HG02981 (cell line): ENCODE data around the gene KDM4D.
"Not testable (repeated sequence)": the region's sequence is repeated elsewhere in the genome, so short reads cannot be mapped to it uniquely, and the experiment has no call there.

ENCODE experiments used
- ATAC-seq: cut with Tn5 transposase; IDR thresholded peaks from one replicate; pipeline ENCODE4 v1.9.1; 2021; ENCODE audit warnings: mild to moderate bottlenecking, moderate library complexity; ENCODE audit not compliant: unreplicated experiment

The KDM4D gene

DNA sequence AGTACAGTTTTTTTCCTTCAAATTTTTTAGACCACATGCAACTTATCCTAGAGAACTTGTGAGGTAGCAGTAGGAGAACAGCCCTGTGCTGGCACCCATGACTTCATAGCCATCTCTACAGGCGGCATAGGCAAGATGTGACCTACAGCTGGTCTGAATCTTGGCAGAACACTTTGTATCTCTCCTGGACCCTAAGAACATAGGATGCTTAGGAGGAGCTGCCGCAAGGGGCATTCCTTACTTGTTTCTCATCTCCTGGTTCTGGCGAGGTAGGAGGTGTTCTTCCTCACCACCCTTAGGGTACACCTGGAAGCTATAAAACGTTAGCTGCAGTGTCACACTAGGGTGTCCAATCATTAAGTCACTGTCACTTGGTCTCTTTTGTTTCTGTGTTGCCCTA is 16.5 kb upstream of the KDM4D start:
- ATAC-seq, result no peak

DNA sequence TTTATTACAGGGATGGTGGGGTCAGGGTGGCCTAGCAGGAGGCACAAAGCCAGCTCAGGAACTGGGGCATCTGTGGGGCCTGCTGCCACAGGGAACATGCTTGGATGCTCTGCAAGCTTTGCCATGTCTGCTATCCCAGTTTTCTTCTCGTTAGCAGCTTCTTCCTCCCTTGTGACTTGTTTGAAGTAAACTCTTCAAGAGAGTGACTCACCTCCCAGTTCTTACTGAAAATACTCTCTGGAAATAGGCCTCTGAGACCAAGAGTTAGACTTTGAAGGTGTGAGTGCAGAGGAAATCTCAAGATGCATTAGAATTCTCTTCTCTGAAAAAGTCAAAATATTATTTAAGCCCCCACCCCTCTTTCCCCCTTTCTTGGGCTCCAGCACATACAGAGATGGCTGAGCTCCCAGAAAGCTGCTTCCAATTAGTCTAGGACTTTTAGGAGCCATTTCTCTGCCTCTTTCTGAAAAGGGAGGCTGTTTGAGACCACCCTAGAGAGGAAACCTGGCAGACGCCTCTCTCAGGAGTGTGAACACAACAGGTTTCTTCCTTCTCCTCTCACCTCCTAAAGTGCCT is 15.3 kb upstream of the KDM4D start:
- ATAC-seq, result no peak

DNA sequence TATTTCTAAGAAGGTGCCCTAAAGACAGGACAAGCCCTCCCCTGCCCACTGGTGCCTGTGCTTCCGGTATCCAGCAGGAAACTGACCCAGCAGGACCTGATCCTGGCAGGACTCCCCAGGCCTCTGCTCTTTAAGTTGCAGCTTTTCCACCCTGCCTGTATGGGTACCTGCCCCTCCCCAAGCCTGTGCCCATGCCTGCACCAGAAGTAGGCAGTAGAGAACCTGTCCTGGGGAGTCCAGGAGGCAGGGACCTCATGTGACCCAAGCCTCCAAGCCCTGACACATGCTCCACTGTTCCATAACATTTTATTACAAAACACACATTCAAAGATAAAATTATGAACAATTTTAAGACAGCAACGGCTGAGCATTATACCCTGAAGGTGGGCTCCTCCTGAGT is 14.3 kb upstream of the KDM4D start:
- no peak for ATAC-seq

DNA sequence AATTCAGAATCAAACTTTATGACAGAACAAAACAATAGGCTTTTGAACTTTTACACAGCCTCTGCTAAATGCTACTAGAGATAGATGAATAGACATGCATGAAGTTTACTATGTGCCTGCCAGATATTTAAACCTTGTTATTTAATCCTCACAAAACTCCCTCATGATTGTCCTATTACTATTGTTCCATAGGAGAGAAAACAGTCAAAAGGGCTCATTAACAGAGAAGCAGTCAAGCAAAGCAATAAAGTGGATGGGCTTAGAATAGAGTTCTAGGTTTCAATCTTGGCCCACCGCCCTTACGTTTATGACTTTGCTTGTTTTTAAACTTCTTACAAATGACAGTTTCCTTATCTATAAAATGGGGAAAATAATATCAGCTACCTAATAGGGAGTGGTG is 13.0 kb upstream of the KDM4D start:
- ATAC-seq, result no peak

DNA sequence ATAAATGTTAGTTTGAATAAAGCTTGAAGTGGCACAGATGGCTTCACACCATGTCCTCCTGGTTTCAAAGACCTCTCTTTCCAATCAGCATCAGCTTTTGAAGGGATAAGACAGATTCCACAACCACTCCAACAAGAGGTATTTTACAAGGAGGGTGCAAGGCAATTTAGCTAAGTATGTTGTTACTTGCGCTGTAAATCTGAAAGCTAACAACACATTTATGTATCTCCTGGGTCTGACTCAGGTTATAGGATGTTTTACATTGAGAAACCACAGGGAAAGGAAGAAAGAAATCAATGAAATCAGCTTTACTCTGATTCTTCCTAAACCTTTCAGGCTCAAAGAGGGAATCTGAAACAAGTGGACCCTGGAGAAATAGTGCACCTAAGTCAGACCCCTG is 12.3 kb upstream of the KDM4D start:
- ATAC-seq, result no peak

DNA sequence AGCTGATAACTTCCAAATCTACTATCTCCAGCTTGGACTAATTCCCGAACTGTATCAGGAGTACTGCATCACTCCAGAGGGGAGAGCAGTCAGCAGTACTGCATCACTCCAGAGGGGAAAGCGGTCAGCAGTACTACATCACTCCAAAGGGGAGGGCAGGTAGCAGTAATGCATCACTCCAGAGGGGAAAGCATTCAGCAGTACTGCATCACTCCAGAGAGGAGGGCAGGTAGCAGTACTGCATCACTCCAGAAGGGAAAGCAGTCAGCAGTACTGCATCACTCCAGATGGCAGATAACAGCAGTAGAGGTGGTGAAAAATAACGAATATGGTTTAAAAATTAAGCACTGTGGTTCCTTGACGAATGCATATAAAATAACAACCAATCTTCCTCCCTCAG is 8.6 kb upstream of the KDM4D start:
- ATAC-seq, result no peak

DNA sequence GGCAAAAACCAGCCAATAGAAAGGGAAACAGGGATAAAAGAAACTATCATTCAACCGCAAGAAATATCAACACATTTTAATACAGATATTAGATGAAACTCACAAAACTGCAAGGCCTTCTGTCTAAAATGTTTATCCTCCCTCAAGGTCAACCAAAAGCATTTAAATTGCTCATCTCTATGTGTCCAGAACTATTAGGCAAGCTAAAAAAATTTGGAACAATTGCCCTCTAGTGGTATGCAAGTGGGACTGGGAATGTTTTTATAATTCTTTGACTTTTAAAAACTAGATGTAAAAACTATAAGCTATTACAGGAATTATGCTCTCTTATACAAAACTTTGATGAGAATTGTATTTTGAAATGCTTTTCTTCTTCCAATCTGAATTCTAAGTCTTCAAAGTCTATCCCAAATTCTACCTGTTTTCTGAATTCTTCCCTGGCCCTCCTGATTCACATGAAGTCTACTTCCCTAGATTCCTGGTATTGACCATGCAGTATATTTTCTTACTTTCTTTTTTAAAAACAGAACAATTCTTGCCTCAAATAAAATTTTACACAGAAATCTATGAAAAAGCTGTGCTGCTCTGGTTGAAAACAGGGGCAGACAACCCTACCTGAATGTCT is 5.1 kb upstream of the KDM4D start:
- ATAC-seq, result no peak

DNA sequence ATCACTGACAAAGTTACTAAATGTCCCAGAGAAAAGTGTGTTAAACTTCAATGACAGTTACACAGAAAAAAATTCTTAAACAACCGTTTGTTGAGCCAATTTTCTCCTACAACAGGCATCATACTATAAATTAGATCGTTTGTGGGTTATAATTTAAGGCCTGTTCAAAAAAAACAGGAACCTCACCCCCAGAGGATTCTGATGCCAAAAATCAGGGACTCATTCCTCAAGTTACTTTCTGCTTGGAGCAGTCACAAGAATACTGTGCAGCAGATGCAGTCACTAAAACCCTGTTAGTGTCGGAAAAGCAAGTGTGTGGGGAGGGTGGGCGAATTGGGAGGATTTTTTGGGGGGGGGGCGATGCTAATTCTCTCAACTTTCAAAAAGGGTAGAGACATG is 810 bp upstream of the KDM4D start:
- no peak for ATAC-seq

DNA sequence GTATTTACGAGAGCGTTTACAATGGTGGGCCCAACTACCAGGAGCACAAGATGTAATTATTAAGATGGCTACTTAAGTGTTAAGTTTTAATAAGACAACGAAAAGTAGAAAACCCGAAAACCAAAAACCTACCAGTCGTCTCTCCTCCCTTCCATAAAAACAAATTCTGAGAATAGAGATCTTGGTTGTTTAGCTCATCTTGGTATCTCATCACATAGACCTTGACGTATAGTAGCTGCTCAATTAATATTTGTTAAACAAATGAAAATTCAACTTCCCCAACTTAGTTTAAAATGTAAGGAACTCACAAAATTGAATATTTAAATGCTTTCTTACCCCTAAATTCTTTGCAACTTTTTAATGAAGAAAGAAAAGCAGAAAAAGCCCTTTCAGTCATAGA is 669 bp downstream of the KDM4D start:
- ATAC-seq, result no peak

DNA sequence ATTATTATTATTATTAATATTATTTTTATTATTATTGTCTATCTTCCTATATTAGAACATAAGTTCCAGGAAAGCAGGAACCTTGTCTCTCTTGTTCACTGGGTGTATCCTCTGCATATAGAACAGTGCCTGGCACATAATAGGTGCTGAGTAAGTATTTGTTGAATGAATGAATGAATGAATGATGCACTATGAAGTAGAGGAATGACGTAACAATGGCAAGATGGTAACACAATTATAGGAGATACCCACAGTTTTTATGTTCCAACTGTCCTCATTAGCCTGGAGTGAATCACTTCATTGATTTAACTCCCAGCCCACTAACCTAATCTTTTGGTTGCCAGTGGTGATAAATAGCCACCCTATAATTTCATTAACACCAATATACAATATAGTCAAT is 2.1 kb downstream of the KDM4D start:
- no peak for ATAC-seq

DNA sequence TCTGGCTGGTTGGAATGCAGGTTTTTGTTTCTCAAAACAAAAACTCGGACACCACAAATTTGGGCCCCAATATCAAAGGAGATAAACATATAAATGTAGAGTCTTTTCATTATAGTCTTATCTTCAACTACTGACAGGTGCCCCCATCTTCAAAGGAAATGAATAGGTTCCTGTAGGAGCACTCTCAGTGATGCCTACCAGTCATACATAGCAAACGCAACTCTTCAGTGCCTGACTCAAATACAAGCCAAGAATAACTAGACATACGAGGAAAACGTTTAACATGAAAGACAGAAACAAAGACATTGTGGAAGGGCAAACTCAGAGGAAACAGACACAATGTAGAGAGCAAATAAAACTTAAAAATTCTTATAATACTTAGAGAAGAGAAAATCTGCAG is 13.9 kb downstream of the KDM4D start:
- ATAC-seq, result no peak

DNA sequence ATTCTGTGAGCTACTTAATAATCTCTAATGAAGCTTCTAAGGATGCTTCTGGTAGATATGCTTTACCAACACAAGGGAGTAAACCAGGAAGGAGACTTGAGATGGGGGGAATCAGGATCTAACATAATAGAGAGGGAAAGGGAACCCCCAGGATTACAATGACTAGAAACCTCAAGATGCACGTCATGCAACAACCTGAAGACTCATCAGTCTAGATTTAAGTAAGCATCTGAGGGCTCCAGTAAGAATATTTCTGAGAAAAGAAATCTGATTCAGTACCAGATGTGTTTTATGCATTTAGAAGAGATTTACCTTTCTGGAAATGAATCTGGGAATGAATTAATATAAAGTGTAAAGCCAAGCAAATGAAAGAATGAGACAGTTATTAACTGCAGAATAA is 15.2 kb downstream of the KDM4D start:
- ATAC-seq, result no peak

DNA sequence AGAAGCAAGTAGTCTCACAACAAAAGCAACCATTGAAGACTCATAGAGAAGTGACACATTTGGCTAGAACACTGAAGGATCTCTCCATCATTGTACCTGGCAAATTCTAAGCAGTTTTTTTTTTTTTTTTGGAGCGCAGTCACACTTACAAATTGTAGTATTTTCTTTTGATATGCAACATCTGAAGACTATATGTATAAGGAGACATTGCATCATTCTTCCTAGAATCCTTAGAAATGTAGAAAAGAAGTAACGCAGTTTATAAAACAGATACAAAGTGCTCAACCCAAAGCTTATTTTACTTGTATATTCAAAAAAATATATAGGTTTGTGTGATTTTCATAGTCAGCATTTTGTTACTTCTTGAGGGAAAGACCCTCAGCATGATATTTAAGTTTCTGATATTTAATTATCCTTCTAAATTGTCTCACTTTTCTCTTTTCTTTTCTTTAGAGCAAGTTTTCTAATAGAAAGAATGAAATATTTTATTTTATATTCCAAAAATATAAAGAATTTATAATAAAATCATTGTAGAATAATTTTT is 20.0 kb downstream of the KDM4D start:
- ATAC-seq, result no peak

DNA sequence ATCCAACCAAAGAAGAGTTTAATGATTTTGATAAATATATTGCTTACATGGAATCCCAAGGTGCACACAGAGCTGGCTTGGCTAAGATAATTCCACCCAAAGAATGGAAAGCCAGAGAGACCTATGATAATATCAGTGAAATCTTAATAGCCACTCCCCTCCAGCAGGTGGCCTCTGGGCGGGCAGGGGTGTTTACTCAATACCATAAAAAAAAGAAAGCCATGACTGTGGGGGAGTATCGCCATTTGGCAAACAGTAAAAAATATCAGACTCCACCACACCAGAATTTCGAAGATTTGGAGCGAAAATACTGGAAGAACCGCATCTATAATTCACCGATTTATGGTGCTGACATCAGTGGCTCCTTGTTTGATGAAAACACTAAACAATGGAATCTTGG is 23.9 kb downstream of the KDM4D start:
- ATAC-seq, result no peak

DNA sequence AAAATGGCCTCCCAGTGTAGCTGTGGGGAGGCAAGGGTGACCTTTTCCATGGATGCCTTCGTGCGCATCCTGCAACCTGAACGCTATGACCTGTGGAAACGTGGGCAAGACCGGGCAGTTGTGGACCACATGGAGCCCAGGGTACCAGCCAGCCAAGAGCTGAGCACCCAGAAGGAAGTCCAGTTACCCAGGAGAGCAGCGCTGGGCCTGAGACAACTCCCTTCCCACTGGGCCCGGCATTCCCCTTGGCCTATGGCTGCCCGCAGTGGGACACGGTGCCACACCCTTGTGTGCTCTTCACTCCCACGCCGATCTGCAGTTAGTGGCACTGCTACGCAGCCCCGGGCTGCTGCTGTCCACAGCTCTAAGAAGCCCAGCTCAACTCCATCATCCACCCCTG is 24.8 kb downstream of the KDM4D start:
- no peak for ATAC-seq

DNA sequence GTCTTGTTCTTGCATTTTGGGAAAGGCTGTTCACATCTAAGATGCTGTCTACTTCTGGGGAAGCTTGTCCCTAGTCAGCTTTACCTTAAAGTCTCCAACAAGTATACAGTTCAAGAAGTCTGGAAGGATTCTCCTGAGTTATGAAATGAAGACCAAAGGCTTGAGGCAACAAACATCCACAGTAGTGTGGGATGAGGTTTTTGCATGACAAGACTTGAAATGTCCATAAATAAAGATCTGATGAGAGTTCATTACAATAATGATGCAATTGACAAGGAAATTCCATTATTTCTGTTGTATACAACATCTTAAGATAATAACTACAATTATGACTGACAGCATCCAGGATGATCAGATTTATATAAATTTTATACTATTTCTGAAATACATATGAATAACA is 30.2 kb downstream of the KDM4D start:
- ATAC-seq, result no peak

DNA sequence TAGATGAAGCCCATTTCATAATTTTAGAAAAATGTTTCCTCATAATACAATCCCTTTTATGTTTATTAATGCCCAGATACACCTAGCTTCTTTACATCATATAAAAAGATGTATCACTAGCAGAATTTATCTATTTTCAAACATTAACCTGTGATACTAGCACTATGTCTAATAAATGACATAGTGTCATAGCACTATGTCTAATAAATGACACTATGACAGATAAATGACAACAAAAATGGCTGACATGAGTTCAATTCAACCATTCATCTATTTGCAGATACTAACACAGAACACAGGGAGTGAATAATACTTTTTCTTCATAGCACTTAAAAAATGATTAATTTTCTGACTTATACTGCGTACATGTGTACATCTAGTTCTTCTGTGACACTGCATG is 32.1 kb downstream of the KDM4D start:
- ATAC-seq, result no peak

DNA sequence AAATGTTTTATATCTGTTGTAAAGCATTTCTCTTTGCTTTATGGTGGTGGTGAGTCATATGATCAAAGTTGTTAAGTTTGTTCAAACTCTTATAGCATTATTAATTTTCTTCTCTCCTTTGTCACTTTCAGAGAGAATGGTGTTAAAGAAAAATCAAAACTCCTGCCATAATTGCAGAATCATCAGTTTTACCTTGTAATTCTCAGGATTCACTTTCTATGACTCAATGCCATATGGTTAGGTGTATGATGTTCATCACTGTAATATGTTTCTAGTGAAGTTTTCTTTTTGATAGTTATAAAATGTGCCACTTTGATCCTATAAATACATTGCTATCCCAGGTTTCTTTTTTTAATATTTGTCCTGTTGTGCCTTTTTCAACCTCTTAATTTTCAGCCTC is 37.9 kb downstream of the KDM4D start:
- ATAC-seq, result no peak

DNA sequence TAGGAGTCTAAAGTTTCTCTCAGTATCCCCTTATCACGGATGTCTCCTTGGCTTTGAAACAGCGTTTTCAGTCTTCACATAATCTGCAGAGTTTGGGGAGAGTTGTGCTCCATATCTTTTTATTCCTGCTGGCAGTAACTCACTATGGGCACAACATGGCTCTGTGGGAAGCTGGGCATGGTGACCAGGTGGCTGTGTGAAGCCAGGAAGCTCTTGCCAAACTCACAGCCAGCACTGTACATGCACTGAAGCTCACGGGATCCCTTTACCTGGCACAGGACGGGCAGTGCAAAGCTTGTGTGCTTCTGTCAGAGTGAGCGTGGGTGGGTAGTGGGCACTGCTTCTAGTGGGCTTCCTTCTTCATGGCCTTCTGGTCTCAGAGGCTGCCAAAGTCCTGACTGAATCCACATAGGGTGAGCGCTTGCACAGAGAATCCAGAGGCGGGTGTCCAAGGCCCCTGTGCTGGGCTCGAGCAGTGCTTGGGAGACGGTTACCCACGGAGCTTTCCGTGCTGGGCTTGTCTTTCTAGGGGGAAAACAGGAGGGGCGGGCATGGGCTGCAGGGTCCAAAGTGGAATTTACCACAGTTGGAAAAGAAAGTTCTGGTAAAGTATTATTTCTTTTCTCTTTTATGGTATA is 40.8 kb downstream of the KDM4D start:
- ATAC-seq, result no peak

DNA sequence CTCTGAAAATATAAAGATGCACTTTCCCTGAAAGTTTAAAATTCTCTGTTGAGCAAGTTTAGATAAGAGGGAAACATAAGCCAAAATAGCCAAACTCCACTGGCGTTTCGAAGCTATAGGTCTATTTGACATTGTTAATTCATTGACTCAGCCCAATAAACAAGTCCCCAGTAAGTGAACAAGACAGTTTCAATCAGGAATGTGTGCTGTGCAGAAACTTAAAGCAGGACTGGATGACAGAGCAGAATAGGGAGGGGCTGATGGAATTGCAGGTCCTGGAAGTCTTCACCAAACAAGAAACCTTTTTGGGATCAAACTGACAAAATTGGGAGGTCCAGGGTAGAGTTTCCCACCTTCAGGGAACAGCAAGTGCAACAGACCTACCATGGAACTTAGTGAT is 42.6 kb downstream of the KDM4D start:
- no peak for ATAC-seq

DNA sequence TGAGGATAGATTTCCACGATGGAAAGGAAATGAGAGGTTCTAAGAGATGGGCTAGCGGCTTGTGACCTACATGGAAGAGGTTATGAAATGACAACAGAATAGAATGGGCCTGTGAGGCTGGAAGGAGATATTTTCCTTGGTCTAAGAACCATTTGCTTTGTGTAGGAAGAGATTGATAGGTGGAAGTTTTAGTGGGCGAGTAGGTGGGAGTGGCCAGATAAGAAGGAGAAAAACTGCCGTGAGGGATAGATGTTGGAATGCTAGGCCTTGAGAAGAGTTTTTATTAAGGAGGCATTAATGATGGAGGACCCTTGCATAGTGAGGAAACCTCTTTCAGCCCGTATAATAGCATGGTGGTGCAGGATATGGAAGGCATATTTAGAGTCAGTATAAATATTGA is 48.0 kb downstream of the KDM4D start:
- ATAC-seq, result not testable (repeated sequence)

DNA sequence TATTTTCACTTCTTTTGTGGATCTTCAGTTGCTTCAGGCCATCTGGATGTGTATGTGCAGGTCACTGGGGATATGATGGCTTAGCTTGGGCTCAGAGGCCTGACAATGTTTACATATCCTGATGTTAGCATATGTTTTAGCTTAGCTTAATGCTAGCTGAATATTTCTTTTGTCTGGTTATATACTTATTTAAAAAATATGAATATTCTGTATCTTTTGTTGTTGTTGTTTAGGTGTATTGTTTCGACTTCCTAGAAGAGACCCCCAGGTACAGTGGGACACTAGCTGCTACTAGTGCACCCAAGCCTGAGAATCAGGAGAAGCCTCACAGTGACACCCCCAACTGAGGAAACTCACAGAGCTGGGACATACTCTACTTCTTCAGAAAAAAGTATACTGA is 51.4 kb downstream of the KDM4D start, which contains the start of gene KDM4E:
Gene KDM4E, plus strand, starts transcription at position 301 of the 400 bp plus-strand sequence. CDS start 300 bp downstream, outside the sequence.
- ATAC-seq, result no peak
